ENCODE measurements around the gene LTA.
"Not testable (repeated sequence)": the region's sequence is repeated elsewhere in the genome, so short reads cannot be mapped to it uniquely, and the experiment has no call there.

Gene LTA

DNA sequence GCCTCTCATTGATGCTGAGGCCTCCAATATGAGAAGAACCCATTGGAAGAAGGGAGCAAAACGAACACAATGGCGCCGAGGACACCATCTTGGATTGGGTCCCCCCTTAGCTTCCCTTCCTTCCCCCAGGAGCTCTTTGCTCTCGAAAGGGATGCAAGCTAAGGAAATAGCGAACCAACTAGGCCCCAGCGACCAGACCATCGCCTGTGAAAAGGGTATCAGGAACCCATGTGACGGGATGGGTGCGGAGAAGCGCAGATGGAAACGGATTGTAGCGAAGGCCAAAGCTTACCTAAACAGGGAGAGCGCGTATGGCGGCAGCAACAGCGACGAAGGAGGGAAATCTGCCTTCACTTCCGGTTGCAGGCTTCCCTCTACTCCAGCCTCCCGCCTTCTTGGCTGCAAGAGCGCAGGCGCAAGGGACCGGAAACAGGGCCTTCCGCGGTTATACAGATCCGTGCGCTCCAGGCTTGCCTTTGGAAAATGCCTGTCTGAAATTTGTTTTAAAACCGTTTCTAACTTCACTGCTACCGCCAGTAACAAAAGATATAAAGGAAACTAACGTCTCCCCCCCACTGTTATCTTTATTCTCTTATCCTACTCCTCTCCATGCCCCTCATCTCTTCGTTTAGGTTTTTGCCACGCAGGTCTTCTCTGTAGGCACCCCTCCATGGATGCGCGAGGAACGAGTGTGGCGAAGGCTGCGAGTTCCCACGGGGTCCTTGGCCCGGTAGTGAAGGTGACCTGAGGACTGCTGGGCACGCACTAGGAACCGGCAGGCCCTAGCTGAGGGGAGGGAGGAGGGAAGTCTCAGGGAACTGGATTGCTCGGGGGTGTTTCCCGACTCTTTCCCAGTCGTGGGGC lies 30.2 kb upstream of the LTA start, which contains the start of gene DDX39B:
Gene DDX39B, minus strand, starts transcription at position 346 of the 864 bp plus-strand sequence. CDS start 1,471 bp downstream, outside the sequence.
- peak; percentile 93 to 99 (median 96) for DNase-seq
- intact Hi-C loops (cut with DNase I): loop anchor here (5.0 to 10.0 kb wide), 4 partner anchors 120 to 413 kb away; partner anchors contain the start of genes C6orf47, GPANK1, NELFE and NEU1

DNA sequence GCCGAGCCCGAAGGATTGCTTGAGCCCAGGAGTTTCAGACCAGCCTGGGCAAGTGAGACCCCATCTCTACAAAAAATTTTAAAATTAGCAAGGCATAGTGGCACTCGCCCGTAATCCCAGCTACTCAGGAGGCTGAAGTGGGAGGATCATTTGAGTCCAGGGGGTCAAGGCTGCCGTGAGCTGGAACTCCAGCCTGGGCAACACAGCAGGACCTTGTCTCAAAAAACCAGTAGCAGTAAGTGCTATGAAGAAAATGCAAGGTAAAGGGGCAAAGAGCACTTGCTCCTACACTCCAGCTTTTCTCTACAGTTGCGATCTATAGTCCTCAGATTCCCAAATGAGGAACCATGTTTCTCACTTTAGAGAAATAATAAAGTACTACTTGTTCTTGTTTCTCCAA lies 28.4 kb upstream of the LTA start:
- intact Hi-C loops (cut with DNase I): loop anchor here (5.0 to 10.0 kb wide), 4 partner anchors 119 to 411 kb away; partner anchors contain the start of genes C6orf47, GPANK1, NELFE and NEU1
- DNase-seq: no peak

DNA sequence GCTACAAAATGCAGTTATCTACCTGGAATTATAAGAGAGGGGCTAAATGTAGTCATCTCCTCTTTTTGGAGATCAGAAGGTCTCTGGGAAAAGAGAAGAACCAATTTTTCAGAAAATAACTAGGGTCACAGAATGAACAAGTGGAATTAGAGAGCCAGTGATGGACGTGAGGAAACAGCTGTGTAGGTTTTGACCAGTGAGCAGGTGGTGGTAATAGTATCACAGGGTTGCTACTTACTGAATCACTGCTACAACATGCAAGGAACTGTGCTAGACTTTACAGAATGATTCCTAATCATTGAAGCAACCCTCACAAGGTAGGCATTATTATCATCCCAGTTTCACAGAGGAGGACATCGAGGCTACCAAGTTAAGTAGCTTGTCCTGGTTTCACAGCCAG lies 27.4 kb upstream of the LTA start:
- intact Hi-C loops (cut with DNase I): loop anchor here (5.0 to 10.0 kb wide), 4 partner anchors 118 to 410 kb away; partner anchors contain the start of genes C6orf47, GPANK1, NELFE and NEU1
- DNase-seq: no peak

GRCh38 chr6:31545291-31545690 lies 26.8 kb upstream of the LTA start:
- no peak for DNase-seq
- intact Hi-C loops (cut with DNase I): loop anchor here (10.0 kb wide), 3 partner anchors 250 to 410 kb away; partner anchors contain the start of genes NELFE, NEU1, SKIC2 and VARS1

- DNase-seq: peak; percentile 85 to 99 (median 94)
- intact Hi-C loops (cut with DNase I): loop anchor here (1.0 to 10.0 kb wide), 4 partner anchors 52 to 408 kb away; partner anchors contain the start of genes NELFE, NEU1, SKIC2 and VARS1
Observed at GRCh38 chr6:31546339-31546957, 25.6 kb upstream of the LTA start, which contains the start of gene ATP6V1G2. TSS of gene ATP6V1G2 (minus strand) at chr6:31546608. CDS start at chr6:31546559, 49 bp downstream.

DNA sequence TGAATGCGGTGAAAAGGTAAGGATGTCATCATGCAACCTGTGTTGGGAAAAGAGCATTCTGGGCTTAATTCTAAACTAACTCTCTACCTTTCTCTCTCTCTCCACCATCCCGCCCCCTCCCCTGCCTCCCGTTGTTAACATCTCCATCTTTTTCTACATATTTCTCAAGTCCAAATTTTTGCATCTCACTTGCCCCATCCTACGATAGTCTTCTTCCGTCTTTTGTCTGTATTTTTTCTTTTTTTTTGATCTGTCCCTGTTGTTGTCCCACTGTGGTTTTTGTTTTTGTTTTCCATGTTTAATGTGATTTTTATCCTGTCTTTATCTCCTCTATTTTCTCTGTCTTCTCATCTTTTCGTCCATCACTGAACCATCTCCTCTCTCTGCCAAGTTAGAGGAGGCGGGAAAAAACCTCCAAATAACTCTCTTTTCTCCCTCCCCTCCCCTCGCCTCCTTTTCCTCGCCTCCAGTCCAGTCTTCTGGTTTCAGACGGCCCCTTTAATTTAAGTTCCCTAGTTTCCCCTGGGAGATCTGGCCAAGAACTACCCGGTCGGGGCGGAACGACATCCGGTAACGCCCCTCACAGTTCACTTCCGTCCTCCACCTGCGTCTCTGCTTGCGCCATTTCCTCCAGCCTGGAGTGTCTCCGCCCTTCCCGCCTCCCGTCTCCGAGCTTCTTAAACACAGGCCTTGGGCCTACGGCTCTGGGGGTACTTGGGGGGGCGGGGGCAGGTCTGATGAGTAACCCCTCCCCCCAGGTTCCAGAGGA lies 24.9 kb upstream of the LTA start, which contains the start of gene NFKBIL1:
Gene NFKBIL1, plus strand, starts transcription at position 651 of the 769 bp plus-strand sequence. Its CDS starts 87 bp downstream, at position 738.
- intact Hi-C loops (cut with DNase I): loop anchor here (1.0 to 10.0 kb wide), 4 partner anchors 51 to 408 kb away; partner anchors contain the start of genes NELFE, NEU1, SKIC2 and VARS1

GRCh38 chr6:31547727-31548543 lies 24.2 kb upstream of the LTA start:
- intact Hi-C loops (cut with DNase I): loop anchor here (10.0 kb wide), 3 partner anchors 247 to 407 kb away; partner anchors contain the start of genes NELFE, NEU1, SKIC2 and VARS1
- peak in 1 of 10 donors; percentile 72 for DNase-seq

More for the DNA sequence above, 24.9 kb upstream of the LTA start, which contains the start of gene NFKBIL1:
- peak; percentile 96 to 99 (median 98) for DNase-seq

GRCh38 chr6:31548544-31548873 lies 23.6 kb upstream of the LTA start:
- DNase-seq: no peak
- intact Hi-C loops (cut with DNase I): loop anchor here (10.0 kb wide), 3 partner anchors 246 to 406 kb away; partner anchors contain the start of genes NELFE, NEU1, SKIC2 and VARS1

GRCh38 chr6:31551371-31551770 lies 20.7 kb upstream of the LTA start:
- intact Hi-C loops (cut with DNase I): not testable (repeated sequence)
- peak in 1 of 10 donors; percentile 27 for DNase-seq

- no peak for DNase-seq
- intact Hi-C loops (cut with DNase I): no loop called here
Observed at GRCh38 chr6:31556307-31556706, 15.8 kb upstream of the LTA start.

- intact Hi-C loops (cut with DNase I): no loop called here
- no peak for DNase-seq
Observed at GRCh38 chr6:31557443-31558317, 14.4 kb upstream of the LTA start.

- DNase-seq: no peak
- intact Hi-C loops (cut with DNase I): no loop called here
Observed at GRCh38 chr6:31558318-31558625, 13.8 kb upstream of the LTA start.

GRCh38 chr6:31558631-31559500 lies 13.2 kb upstream of the LTA start:
- peak in 4 of 10 donors; percentile 28 to 88 (median 64) for DNase-seq
- intact Hi-C loops (cut with DNase I): no loop called here

DNA sequence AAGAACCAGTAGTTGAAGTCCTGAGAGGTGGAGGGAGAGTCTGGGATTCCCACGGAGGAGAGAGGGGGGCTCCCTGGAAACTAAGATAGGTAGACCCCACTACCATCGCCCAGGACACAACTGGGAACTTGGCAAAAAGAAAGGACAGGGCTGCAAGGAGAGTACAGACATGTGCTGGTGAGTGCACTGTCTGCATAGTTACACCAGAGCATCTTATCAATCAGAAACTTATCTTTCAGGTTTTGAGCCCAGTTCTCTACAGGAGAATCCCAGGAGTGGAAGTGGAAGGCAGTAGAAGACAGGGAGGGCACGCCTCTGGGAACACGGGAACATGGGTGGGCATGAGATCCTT lies 12.5 kb upstream of the LTA start:
- no peak for DNase-seq
- intact Hi-C loops (cut with DNase I): no loop called here

GRCh38 chr6:31559958-31560696 lies 12.0 kb upstream of the LTA start:
- peak in 1 of 10 donors; percentile 89 for DNase-seq

DNA sequence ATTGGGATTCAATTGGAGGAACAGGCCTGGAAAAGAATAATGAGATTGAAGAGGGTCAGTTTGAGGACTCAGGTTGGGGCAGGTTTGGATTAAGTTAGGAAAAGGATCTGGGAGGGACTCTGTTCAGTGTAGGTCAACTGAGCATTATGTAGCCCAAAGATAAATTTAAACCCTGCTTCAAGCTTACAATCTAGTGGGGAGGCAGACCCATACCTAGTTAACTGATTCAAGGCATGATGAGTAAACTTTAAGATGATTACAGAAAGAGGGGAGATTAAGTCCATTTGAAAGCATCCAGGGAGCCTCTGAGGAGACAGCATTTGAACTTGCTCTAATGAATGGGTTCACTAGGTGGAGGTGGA lies 11.4 kb upstream of the LTA start:
- no peak for DNase-seq
- intact Hi-C loops (cut with DNase I): no loop called here

More at GRCh38 chr6:31559958-31560696, 12.0 kb upstream of the LTA start:
- intact Hi-C loops (cut with DNase I): no loop called here
